Stimulated activated CD4-positive, alpha-beta T cell treated with anti-CD3 and anti-CD28 coated beads, Interleukin-12 subunit alpha, Interleukin-12 subunit beta, amount 100 ng/mL, for 4 hours (primary cell): ENCODE data around the gene EXOC4.

Source experiments
- DNase-seq: peaks from one replicate; pipeline ENCODE4 v3.0.0-alpha.2; 2020

EXOC4 gene

GRCh38 chr7:133501771-133502170 lies 248.9 kb downstream of the EXOC4 start:
- no peak for DNase-seq

DNA sequence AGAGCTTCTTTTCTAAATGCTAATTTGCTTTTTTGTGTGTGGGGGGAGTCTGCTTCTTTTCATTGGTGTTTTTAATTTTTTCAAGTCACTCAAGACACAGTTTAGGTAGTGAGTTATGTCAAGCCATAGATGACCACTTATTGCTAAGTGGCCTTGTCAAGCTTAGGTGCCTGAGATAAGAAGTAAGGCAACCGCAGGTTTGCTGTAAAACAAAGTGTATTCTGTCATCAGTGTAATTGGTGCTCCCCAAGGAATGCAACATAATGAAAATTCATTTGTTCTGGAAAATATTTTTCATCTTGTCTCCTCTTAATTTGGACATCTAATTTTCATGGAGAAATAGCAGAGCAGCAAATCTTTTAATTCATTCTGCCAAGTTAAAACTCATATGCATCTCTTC lies 249.6 kb downstream of the EXOC4 start:
- DNase-seq: no peak

DNA sequence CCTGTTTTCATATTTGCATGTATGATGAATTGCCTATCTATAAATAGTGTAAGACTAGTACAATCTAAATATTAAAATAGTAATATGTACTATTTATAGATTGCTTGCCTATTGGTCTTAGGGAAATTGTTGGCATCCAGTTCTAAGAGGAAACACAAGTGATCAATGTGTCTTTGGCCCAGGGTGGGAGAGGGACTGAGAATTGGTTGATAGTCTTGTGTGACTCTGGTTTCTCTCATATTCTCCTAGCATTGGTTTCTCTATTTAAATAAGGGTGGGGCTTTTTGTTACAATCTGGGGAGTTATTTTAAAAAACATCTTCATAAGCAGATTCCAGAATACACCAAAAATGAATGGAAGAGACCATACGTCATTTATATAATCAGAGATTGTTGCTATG lies 250.1 kb downstream of the EXOC4 start:
- no peak for DNase-seq

DNA sequence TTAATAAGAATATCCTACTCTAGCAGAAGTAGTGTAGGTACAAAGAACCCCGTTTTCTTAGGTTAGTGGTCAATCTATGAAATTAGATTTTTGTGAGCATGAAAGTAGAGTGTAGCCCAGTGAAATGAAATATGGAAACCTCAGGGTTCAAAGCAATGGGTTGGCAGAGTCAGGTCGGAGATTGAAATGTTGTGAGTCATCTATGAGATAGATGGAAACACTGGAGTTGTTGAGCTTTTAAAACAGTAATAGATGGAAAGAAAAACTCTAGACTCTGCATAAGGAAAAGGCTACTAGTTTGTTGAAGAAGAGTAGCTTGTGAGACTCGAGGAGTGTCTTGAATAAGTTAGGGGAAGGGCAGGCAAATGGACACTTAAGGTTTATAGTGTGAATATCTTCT lies 251.9 kb downstream of the EXOC4 start:
- no peak for DNase-seq

GRCh38 chr7:133509822-133510221 lies 256.9 kb downstream of the EXOC4 start:
- no peak for DNase-seq

DNA sequence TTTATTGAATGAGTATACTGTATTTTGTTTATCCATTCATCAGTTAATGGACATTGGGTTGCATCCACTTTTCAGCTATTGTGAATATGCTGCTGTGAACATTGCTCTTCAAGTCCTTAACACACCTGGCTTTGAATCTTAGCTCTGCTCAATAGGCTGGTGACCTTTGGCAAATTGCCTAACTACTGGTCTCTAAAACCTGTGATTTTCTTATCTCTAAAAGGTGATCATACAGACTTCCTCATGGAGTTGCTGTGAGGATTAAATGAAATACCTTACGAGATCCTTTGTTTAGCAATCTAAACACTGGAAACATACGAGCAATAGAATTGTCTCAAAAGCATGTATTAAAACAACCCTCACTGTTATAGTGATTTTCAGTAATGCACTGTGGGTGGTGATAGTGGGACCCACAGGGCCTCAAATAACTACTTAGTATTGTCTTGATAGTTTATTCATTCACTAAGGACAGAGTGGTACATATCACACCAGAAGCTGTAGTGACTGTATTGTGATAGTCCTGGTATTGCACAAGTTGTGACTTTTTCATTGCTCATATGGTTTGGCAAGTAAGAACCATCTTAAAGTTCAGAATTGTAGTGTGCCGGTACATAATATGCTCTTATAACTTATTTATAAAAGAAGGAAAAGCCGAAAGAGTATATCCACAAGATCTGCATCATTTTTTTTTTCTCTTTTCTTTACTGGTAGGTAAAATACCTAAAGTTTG lies 257.6 kb downstream of the EXOC4 start:
- DNase-seq: no peak

DNA sequence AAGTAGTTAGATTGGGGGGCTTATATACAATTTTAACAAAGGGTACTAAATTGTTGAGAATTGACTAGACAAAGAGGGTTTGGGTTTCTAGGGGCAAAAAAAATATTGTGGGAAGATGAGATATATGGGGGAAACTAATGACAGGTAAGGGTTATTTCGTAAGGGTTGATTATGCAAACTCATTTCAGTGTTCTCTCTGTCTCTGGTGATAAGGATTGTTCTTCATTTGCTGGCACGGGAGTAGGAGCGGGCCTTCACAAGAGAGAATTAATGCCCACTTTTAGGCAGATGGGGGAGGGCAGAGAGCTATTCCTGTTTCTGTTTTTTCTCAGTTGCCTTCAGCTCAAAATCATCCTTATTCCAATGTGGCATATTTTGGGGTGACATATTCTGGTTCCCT lies 258.4 kb downstream of the EXOC4 start:
- no peak for DNase-seq

- DNase-seq: no peak
Observed at GRCh38 chr7:133511708-133512107, 258.8 kb downstream of the EXOC4 start.

GRCh38 chr7:133512560-133512959 lies 259.7 kb downstream of the EXOC4 start:
- DNase-seq: no peak

- DNase-seq: no peak
Observed at GRCh38 chr7:133513608-133514007, 260.7 kb downstream of the EXOC4 start.

DNA sequence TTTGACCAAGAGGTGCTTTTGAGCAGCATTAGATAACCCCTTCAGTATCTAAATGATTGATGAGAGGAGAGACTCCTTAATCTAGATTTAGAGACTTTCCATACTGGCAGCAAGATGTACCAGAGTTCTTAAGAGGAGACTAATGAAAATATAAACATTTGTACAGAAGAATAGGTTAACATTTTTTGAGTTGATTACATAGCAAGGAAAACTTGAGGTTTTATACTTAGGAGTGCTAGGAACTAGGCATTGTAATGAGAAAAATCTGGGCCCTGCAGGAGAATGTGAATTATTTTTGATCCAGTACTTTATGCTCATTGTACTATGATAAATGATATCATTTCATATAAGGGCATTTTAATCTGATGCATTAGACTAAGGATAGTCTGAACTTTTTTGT lies 261.7 kb downstream of the EXOC4 start:
- no peak for DNase-seq

DNA sequence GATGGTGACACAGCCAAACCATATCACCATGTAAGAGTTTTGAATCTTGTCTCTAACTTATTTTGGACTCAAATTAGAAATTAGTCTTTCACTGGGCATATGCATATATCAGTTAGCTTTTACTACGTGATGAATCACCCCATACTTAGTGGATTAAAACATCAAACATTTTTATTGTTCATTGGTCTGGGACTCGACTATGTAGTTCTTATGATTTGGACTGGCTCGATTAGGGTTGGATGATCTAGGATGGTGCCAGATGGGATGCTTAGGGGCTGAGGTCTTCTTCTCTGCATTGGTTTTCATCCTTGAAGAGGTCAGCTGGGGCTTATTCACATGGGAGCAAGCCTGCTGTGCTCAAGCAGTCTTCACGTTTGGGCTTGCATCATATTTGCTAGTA lies 264.9 kb downstream of the EXOC4 start:
- DNase-seq: no peak

- no peak for DNase-seq
Observed at GRCh38 chr7:133518718-133519117, 265.8 kb downstream of the EXOC4 start.

DNA sequence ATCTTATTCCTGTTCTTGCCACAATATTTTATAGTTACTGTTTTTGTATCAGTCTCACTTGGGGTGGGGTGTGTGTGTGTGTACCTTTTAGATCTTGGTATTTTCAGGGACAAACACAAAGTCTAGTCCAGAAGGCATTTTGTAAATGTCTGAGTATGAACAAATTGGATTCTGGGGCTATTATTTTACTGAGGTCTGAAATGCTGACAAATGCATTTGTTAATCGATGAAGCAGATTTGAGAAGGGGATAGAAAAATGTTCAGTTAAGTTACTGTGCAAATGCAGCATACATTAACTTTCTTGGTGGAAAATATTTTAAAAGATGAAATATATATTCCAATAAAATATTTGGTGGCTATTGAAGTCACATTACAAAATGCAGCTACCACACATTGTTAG lies 267.4 kb downstream of the EXOC4 start:
- no peak for DNase-seq

DNA sequence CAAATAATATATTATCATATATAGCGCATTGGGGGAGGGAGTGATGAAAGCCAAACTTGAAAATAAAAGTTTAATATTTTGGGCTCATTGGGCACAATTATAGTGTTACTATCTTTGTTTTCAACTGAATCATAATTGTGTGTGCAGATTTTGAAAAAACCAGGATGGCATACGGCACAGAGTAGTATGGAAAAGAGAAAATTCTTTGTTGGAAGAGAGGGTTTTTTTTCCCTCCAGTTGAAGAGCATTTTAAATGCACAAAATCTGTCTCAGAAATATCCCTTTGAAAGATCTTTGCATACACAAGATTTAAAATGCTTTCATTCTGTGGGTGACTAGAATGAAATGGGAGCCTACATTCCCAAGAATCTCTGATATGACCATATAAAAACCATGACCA lies 269.6 kb downstream of the EXOC4 start:
- no peak for DNase-seq

DNA sequence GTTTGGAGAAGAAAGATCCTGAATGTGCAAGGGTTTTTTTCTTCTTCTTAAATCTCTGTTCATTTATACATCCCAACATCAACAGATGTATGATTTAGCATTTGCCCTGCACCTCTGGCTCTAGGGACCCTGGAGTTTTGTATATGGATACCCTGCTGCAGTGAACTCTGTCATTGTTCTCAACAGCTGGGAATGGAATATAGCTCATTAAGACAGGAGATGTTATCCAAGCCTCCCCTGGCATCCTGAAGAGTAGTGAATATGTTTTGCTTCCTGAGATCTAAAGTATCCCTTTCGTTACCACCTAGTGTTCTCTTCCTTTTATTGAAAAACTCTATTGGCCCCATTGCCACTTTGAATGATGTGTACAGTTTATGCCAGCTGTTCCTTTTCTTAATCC lies 275.9 kb downstream of the EXOC4 start:
- no peak for DNase-seq

DNA sequence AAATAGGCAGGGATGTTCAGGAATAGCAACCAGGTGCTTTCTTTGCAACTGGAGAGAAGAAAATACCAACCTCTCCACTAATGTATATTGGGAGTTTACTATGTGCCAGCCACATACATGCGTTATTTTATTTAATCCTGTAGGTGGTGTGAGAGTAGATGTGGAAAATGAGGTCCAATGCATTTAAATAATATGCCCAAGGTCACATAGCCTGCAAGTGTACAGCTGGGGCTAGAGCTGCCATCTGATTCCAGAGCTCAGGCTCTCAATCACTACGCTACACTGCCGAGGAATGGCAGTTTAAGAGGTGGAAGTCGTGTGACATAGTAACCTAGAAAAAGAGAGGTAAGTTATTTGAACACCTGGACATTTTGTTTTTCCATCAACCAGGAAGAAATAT lies 277.0 kb downstream of the EXOC4 start:
- no peak for DNase-seq

DNA sequence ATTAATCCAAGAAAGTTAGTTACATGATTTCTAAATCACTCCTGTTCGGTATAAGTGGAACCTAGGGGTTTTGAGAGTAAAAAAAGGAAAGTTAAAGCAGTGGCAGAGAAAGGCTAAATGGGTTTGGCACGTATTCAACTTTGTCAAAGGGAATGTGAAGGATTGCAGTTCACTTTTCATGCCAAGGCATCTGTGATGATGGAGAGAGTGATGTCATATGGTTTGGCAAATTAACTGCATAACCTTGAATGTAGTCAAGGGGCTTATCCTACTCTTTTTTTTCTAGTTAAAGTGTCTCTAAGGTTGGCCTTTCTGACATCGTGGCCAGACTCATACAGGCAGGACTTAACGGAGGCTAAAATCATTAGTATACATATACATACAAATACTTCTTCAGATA lies 277.8 kb downstream of the EXOC4 start:
- no peak for DNase-seq

DNA sequence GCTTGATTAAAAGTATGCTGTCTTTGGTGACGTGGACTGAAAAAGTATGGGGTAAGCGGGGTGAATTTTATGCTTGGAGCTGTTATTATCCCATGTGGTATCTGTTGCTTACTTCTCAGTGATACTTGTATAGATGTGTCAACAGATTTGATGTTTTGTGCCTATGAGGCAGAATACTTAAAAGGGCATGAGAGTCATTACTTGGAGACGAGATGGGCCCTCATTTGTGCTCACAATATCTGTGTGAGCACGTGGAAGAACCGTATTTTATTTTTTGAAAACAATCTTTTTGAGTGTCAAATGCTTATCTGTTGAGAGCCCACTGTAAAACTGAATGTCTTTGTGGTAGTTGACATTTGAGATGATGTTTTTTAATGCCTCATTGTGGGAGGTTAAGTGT lies 281.9 kb downstream of the EXOC4 start:
- DNase-seq: no peak

- no peak for DNase-seq
Observed at GRCh38 chr7:133535308-133535707, 282.4 kb downstream of the EXOC4 start.

DNA sequence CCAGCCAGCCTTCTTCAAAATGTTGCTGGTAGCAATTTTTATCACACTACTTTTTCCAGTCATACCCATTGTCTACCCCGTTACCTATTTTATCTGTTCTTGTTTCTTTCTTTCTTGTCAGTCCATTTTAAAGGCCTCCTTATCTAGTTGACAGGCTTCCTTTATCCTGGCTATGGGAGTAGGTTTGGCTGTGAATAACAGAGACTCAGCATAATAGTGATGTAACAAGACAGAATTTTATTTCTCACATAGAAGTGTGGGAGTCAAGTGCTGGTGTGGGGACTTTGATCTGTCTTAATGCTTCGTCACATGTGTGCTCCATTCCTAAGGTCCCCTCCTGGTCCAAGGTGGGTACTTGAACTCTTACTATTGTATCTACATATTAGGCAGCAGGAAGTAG lies 283.6 kb downstream of the EXOC4 start:
- no peak for DNase-seq

GRCh38 chr7:133539016-133539415 lies 286.1 kb downstream of the EXOC4 start:
- DNase-seq: no peak

DNA sequence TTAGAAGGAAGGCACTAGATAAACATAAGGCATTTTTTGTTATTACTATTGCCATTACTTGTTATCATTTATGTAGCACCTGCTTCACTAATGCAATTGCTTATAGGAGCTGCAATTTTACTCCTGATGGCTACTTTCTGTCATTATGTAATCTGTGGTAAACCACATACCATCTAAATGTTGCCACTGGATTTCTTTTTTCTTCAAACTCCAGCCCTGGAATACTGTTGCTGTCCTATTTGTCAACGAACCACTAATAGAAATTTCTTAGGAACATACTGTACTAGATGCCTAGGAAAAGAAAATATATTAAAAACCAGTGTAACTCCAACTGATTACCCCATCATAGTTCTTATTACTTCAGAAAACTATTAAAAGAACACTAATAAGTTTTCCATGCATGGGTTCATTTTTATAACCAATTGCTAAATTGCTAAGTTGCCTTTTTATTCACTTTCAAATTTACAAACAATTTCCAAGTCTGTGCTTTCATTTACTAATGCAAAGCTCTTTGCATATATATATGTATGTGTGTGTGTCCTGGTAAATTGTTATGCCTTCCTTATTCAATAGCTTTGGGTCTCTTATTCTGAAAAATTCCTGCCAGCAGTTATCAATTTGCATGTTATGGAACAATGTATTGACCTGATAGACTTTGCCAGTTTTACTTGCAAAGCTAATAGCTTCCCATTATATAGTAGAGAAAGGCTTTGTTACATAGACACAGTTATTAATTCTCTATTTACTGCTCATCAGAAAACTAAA lies 287.4 kb downstream of the EXOC4 start:
- DNase-seq: no peak

DNA sequence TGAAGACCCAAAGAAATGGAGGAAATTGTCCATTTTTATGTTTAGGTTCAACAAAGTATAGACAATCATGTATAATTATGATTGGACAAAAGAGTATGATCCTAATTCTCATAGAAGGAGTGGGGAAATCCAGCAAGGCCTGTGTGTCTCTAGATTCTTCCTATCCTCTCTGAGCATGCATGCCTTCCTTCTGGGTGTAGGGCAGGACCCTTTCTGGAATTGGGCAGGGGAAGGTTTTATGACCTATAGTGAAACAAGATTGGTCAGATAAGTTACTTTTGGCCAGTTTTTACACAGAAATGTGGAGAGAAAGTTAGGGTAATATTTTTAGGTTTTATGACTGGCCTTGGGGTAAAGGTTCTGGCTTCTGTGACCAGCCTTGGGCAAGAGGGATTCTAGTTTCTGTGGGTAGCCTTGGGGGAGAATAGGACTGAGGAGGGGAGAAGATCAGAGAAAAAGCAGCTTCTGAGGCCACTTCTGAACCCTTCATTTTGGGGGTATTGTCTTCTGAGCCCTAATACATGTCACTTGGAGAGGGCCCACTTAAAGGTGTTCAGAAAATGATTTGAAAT lies 289.4 kb downstream of the EXOC4 start:
- no peak for DNase-seq
